Measurements from ENCODE around the gene TRIM47. TPM values are rescaled to one million over a fixed set of nuclear protein-coding genes. Genes with fewer than 3 reads are reported as not detected.

Gene TRIM47
- total RNA-seq, 2 donors from 2014 or later, result 1.6 to 2.7 TPM

DNA sequence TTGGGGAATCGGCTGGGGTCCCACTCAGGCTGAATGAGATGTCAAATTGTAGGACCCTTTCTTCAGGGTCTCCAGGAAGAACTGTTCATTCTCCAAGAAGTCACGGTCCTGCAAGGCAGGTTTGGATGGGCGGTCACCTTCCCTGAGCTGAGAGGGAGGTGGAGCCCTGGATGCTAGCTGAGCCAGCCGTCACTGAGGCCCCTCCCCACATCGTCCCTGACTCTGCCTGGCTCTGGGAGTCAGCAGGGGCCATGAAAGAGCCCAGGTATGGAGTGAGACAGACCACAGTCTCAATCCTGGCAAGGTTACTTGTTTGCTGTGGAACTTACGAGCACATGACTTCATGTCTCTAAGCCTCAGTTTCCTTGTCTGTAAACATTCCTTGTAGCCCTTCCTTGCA lies 32.3 kb upstream of the TRIM47 start:
- peak overlapping the region; percentile 89 for H3K27ac Mint-ChIP-seq
- peak overlapping the region; percentile 47 for H3K9ac ChIP-seq (ENCODE audit: extremely low read depth, low read length, poor library complexity, severe bottlenecking)
- H3K9me3 ChIP-seq (ENCODE audit: control insufficient read depth, low read length), result no peaks in the 10 kb centered on the region
- 50 to 62% methylated on average over 5 to 6 of the region's 6 CpGs for WGBS, 2 experiments (ENCODE audit: insufficient coverage in 1 of 2, insufficient read length in 1 of 2)
- no peak overlapping the region for H3K27ac ChIP-seq (ENCODE audit: low read depth, low read length)
- no peak overlapping the region for H3K4me3 Mint-ChIP-seq
- peaks cover 12% of the 10 kb centered on the region for H3K36me3 Mint-ChIP-seq (ENCODE audit: low read depth)
- TF ChIP-seq, protein P1, sequence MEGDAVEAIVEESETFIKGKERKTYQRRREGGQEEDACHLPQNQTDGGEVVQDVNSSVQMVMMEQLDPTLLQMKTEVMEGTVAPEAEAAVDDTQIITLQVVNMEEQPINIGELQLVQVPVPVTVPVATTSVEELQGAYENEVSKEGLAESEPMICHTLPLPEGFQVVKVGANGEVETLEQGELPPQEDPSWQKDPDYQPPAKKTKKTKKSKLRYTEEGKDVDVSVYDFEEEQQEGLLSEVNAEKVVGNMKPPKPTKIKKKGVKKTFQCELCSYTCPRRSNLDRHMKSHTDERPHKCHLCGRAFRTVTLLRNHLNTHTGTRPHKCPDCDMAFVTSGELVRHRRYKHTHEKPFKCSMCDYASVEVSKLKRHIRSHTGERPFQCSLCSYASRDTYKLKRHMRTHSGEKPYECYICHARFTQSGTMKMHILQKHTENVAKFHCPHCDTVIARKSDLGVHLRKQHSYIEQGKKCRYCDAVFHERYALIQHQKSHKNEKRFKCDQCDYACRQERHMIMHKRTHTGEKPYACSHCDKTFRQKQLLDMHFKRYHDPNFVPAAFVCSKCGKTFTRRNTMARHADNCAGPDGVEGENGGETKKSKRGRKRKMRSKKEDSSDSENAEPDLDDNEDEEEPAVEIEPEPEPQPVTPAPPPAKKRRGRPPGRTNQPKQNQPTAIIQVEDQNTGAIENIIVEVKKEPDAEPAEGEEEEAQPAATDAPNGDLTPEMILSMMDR (conservative IDR thresholded peaks at IDR 0.05), result no peak
- no peaks in the 10 kb centered on the region for H3K27me3 ChIP-seq (ENCODE audit: control insufficient read depth, insufficient read depth, low read length, poor library complexity, severe bottlenecking)
- no peak overlapping the region for H3K4me3 ChIP-seq (ENCODE audit: low read length)
- peaks cover 10% of the 10 kb centered on the region for H3K36me3 ChIP-seq (ENCODE audit: control insufficient read depth, insufficient read depth, low read length)
- no peaks in the 10 kb centered on the region for H3K27me3 Mint-ChIP-seq (ENCODE audit: insufficient read depth)
- H3K4me1 ChIP-seq (ENCODE audit: control insufficient read depth, insufficient read depth, low read length), result peaks cover 7% of the 10 kb centered on the region
- no peaks in the 10 kb centered on the region for H3K9me3 Mint-ChIP-seq
- no peaks in the 10 kb centered on the region for H3K4me1 Mint-ChIP-seq
- peak; percentile 91 for DNase-seq

DNA sequence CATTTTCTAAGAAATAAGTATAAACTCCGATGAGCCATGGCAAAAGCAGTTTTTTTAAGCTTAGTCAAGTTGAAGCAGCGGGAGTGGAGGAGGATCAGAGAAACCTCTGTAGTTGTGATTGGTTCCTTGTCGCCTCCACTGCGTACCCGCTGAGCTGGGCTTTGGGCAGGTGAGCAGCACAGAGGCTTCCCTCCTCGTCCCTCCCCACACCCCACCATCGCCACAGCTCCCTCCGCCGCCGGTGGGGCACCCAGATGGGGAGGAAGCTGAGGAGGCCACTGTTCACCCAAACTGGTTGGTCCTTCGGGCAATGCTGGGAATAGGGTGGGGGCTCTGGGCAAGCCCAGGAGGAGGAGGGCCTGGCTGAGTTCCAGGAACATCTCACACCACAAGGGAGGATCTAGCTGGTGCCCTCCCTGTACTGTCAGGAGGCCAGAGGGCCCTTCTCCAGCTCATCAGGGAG lies 31.5 kb upstream of the TRIM47 start:
- Mint-ChIP-seq H3K4me3 (no peak overlapping the region), H3K27ac (no peak overlapping the region), H3K9me3 (no peaks in the 10 kb centered on the region), H3K4me1 (no peaks in the 10 kb centered on the region), H3K36me3 (ENCODE audit: low read depth) (peaks cover 8% of the 10 kb centered on the region), H3K27me3 (ENCODE audit: insufficient read depth) (no peaks in the 10 kb centered on the region)
- no peak overlapping the region for H3K4me3 ChIP-seq (ENCODE audit: low read length)
- H3K9me3 ChIP-seq (ENCODE audit: control insufficient read depth, low read length), result no peaks in the 10 kb centered on the region
- no peak overlapping the region for H3K9ac ChIP-seq (ENCODE audit: extremely low read depth, low read length, poor library complexity, severe bottlenecking)
- WGBS, 2 experiments (ENCODE audit: insufficient coverage in 1 of 2, insufficient read length in 1 of 2), result 87 to 91% methylated on average over 2 to 11 of the region's 11 CpGs
- TF ChIP-seq, protein P1 (conservative IDR thresholded peaks at IDR 0.05), result no peak
- DNase-seq, result no peak
- peaks cover 7% of the 10 kb centered on the region for H3K4me1 ChIP-seq (ENCODE audit: control insufficient read depth, insufficient read depth, low read length)
- H3K27ac ChIP-seq (ENCODE audit: low read depth, low read length), result no peak overlapping the region
- H3K36me3 ChIP-seq (ENCODE audit: control insufficient read depth, insufficient read depth, low read length), result peaks cover 10% of the 10 kb centered on the region
- no peaks in the 10 kb centered on the region for H3K27me3 ChIP-seq (ENCODE audit: control insufficient read depth, insufficient read depth, low read length, poor library complexity, severe bottlenecking)

DNA sequence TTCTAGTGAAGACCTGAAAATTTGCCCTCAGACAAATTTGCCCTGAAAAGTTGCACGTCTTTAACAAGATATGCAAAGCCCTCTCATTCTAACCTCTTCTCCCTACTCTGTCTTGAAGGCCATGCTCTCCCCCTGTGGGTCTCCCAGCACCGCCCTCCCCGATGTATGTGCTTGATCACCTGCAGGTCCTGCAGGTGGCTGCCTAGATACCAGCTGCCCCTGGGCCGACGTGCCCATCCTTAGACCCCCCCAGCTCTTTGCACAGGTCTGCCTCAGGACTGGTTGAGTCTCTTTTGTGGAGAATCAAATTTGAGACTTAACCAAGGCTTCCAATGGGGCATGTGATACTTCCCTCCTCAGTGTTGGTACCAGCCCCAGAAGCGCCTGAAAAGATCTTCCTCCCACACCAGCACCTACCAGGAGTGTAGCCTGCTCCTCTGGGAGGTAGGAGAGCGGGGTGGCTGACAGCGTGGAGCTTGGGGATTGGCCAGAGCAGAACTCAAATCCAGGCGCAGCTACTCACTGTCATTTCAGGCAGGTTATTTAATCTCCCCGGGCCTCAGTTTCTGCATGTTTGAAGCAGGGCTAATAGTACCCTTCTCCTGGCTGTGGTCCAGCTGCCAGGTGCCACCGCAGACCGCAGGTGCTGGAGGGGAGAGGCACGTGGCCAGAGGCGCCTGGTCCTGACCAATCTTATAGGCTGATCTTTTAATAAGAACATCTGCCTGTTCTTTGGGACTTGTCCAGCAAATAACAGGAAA lies 30.9 kb upstream of the TRIM47 start:
- Histone ChIP-seq H3K9me3 (ENCODE audit: control insufficient read depth, low read length) (no peaks in the 10 kb centered on the region), H3K27me3 (ENCODE audit: control insufficient read depth, insufficient read depth, low read length, poor library complexity, severe bottlenecking) (no peaks in the 10 kb centered on the region), H3K9ac (ENCODE audit: extremely low read depth, low read length, poor library complexity, severe bottlenecking) (no peak overlapping the region), H3K4me3 (ENCODE audit: low read length) (no peak overlapping the region), H3K27ac (ENCODE audit: low read depth, low read length) (no peak overlapping the region), H3K4me1 (ENCODE audit: control insufficient read depth, insufficient read depth, low read length) (peaks cover 7% of the 10 kb centered on the region), H3K36me3 (ENCODE audit: control insufficient read depth, insufficient read depth, low read length) (peaks cover 10% of the 10 kb centered on the region)
- TF ChIP-seq, protein P1 (conservative IDR thresholded peaks at IDR 0.05), result no peak
- 88 to 93% methylated on average over 6 to 14 of the region's 14 CpGs for WGBS, 2 experiments (ENCODE audit: insufficient coverage in 1 of 2, insufficient read length in 1 of 2)
- Mint-ChIP-seq H3K9me3 (no peaks in the 10 kb centered on the region), H3K4me3 (no peak overlapping the region), H3K36me3 (ENCODE audit: low read depth) (peaks cover 4% of the 10 kb centered on the region), H3K4me1 (no peaks in the 10 kb centered on the region), H3K27ac (no peak overlapping the region), H3K27me3 (ENCODE audit: insufficient read depth) (no peaks in the 10 kb centered on the region)
- no peak for DNase-seq

Data from endodermal cell (in vitro differentiated cells).